Kidney epithelial cell (primary cell): ENCODE data around the gene HOXD9. TPM values are rescaled to one million over a fixed set of nuclear protein-coding genes. Genes with fewer than 3 reads are reported as not detected.

Experiments
- DNase-seq: peaks from one replicate; pipeline ENCODE4 v3.0.0-alpha.2; 2010; ENCODE audit warnings: low read depth
- H3K27me3 ChIP-seq: 2 replicates; pipeline ENCODE4 v1.6.0; 2011; ENCODE audit warnings: low read length; ENCODE audit not compliant: control insufficient read depth, insufficient read depth
- H3K36me3 ChIP-seq: 2 replicates; pipeline ENCODE4 v1.5.1; 2011; ENCODE audit warnings: low read length; ENCODE audit not compliant: control insufficient read depth, insufficient read depth
- H3K4me3 ChIP-seq: 2 replicates; pipeline ENCODE4 v1.5.1; 2011; ENCODE audit warnings: low read depth, mild to moderate bottlenecking, control low read depth, low read length
- CTCF ChIP-seq: IDR thresholded peaks from 2 replicates; pipeline ENCODE4 v1.5.1; 2011; ENCODE audit warnings: mild to moderate bottlenecking, moderate library complexity, low read length, control low read depth, inconsistent platforms; ENCODE audit not compliant: insufficient read depth, poor library complexity, severe bottlenecking
- total RNA-seq: library from RNA; depleted of rRNA; stranded (reverse); fragments of >200 nt; gene quantifications from 2 replicates; pipeline ENCODE4 v1.2.3, GENCODE V29; 2015

Gene HOXD9
- total RNA-seq, 1 donor from 2014 or later = 12.2 TPM

- TF ChIP-seq CTCF = peak; percentile 21
- H3K4me3 ChIP-seq = peak overlapping the region; percentile 27
- no peaks in the 10 kb centered on the region for H3K27me3 ChIP-seq
- H3K36me3 ChIP-seq = no peaks in the 10 kb centered on the region
- DNase-seq = no peak
Measured at GRCh38 chr2:176174382-176174823, 51.9 kb downstream of the HOXD9 start.

Other genes with a start within 250 kb of the HOXD9 start
- 14.5 and 15.1 TPM in 2 replicates for gene LNPK, start 120.5 kb upstream of the HOXD9 start, total RNA-seq
- not detected in 2 replicates for gene EVX2, start 38.8 kb upstream of the HOXD9 start, total RNA-seq
- not detected in 2 replicates for gene HOXD13, start 30.0 kb upstream of the HOXD9 start, total RNA-seq
- gene HOXD12, start 22.9 kb upstream of the HOXD9 start, total RNA-seq = not detected in 2 replicates
- gene HOXD11, start 15.4 kb upstream of the HOXD9 start, total RNA-seq = 5.4 and 16.3 TPM in 2 replicates
- 5.1 and 5.6 TPM in 2 replicates for gene HOXD10, start 5.9 kb upstream of the HOXD9 start, total RNA-seq
- gene HOXD8, start 7.0 kb downstream of the HOXD9 start, total RNA-seq = 18.1 and 22.5 TPM in 2 replicates
- 5.4 and 13.8 TPM in 2 replicates for gene HOXD4, start 28.8 kb downstream of the HOXD9 start, total RNA-seq
- 5.4 and 9.2 TPM in 2 replicates for gene HOXD3, start 34.6 kb downstream of the HOXD9 start, total RNA-seq
- gene HOXD1, start 65.9 kb downstream of the HOXD9 start, total RNA-seq = 9.8 and 11.1 TPM in 2 replicates
- gene MTX2, start 146.7 kb downstream of the HOXD9 start, total RNA-seq = 60.3 and 62.8 TPM in 2 replicates